Memory B cell (primary cell): ENCODE results near the gene SCG3.
A peak's percentile ranks its signal among the peaks of the same experiment; 100 is the strongest.

Experiments
- ATAC-seq: fragments of 150-1000 bp; cut with Tn5 transposase; 2 replicates; pipeline ENCODE4 v1.10.0; 2021; ENCODE audit warnings: low read depth, mild to moderate bottlenecking, moderate library complexity
- DNase-seq, 2 donors: peaks; one replicate each; pipeline ENCODE4 v3.0.0; 2022; ENCODE audit warnings: low spot score in 2 of 2
- H3K27ac Mint-ChIP-seq: one replicate; pipeline ENCODE4 v1.8.0; 2022; ENCODE audit warnings: mild to moderate bottlenecking, moderate library complexity, mixed read lengths
- H3K27me3 Mint-ChIP-seq: one replicate; pipeline ENCODE4 v1.8.0; 2022; ENCODE audit warnings: mixed read lengths
- H3K36me3 Mint-ChIP-seq: one replicate; pipeline ENCODE4 v1.8.0; 2022; ENCODE audit warnings: mild to moderate bottlenecking, mixed read lengths
- H3K4me1 Mint-ChIP-seq: one replicate; pipeline ENCODE4 v1.8.0; 2022; ENCODE audit warnings: mixed read lengths
- H3K4me3 Mint-ChIP-seq: one replicate; pipeline ENCODE4 v1.8.0; 2022; ENCODE audit warnings: mild to moderate bottlenecking, moderate library complexity, mixed read lengths
- H3K9me3 Mint-ChIP-seq: one replicate; pipeline ENCODE4 v1.8.0; 2022; ENCODE audit warnings: mixed read lengths

SCG3 gene

DNA sequence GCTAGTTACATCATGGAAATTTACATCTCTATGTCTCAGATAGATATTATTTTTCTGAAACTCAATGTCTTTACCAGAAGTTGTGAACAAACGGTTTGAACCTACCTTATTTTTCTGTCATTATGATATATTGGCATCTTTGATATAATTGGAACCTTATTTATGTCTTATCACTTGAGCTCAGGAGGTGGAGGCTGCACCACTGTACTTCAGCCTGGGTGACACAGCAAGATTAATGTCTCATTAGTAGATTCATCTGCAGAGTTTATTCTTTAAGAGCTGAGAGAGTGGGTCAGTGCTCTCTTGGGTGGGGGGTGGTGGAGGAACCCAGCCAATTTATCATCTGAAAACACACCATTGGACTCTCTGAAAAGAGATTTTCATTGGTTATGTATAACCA is 21.4 kb downstream of the SCG3 start:
- H3K36me3 Mint-ChIP-seq: no peaks in the 10 kb centered on the region
- H3K4me3 Mint-ChIP-seq: no peak overlapping the region
- no peaks in the 10 kb centered on the region for H3K4me1 Mint-ChIP-seq
- H3K9me3 Mint-ChIP-seq: no peaks in the 10 kb centered on the region
- no peak overlapping the region for H3K27ac Mint-ChIP-seq
- H3K27me3 Mint-ChIP-seq: peaks cover 5% of the 10 kb centered on the region
- ATAC-seq (no peak), DNase-seq (no peak)

GRCh38 chr15:51706291-51706690 is 25.0 kb downstream of the SCG3 start:
- DNase-seq: no peak
- Mint-ChIP-seq H3K9me3 (no peaks in the 10 kb centered on the region), H3K4me1 (no peaks in the 10 kb centered on the region)

DNA sequence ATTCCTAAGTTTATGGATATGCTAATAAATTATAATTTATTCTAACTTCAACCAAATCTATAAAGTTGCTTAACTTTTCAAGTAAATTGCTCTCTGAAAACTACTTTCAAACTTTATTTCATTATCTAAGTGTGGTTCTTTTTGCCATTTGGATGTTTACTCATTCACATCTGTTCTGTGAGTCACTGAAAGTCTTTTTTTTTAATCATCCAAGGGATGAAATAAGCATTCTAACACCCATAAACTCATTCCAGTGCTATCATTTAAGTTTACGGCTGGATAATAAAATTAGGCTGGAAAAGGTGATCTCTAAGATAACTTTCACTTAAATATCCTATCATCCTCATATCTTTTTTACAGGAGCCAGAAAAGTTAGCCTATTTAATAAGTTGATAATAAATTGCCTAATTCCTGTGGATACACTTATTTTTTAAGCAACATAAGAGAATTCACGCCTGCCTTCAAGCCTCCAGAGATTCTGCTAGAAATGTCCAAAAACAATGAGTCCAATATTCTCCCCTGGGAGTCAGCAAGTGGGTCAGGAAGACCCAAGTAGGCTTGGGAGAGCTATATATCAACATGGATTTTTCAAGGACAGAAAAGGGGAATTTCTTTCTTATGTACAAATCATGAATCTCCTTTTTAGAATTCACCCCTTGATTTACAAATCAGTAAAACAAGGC is 25.8 kb downstream of the SCG3 start:
- no peaks in the 10 kb centered on the region for H3K9me3 Mint-ChIP-seq
- DNase-seq (no peak), ATAC-seq (no peak)
- no peak overlapping the region for H3K4me3 Mint-ChIP-seq
- H3K27me3 Mint-ChIP-seq: peaks cover 1% of the 10 kb centered on the region
- H3K4me1 Mint-ChIP-seq: no peaks in the 10 kb centered on the region
- H3K27ac Mint-ChIP-seq: no peak overlapping the region
- H3K36me3 Mint-ChIP-seq: no peaks in the 10 kb centered on the region

More at GRCh38 chr15:51706291-51706690, 25.0 kb downstream of the SCG3 start:
- H3K4me3 Mint-ChIP-seq: no peak overlapping the region
- ATAC-seq: no peak
- no peak overlapping the region for H3K27ac Mint-ChIP-seq
- no peaks in the 10 kb centered on the region for H3K36me3 Mint-ChIP-seq
- H3K27me3 Mint-ChIP-seq: peaks cover 1% of the 10 kb centered on the region

GRCh38 chr15:51708013-51708412 is 26.7 kb downstream of the SCG3 start:
- H3K4me3 Mint-ChIP-seq: no peak overlapping the region
- H3K27ac Mint-ChIP-seq: no peak overlapping the region
- no peaks in the 10 kb centered on the region for H3K4me1 Mint-ChIP-seq
- H3K36me3 Mint-ChIP-seq: no peaks in the 10 kb centered on the region
- H3K9me3 Mint-ChIP-seq: no peaks in the 10 kb centered on the region
- H3K27me3 Mint-ChIP-seq: peaks cover 1% of the 10 kb centered on the region
- DNase-seq (no peak), ATAC-seq (no peak)

DNA sequence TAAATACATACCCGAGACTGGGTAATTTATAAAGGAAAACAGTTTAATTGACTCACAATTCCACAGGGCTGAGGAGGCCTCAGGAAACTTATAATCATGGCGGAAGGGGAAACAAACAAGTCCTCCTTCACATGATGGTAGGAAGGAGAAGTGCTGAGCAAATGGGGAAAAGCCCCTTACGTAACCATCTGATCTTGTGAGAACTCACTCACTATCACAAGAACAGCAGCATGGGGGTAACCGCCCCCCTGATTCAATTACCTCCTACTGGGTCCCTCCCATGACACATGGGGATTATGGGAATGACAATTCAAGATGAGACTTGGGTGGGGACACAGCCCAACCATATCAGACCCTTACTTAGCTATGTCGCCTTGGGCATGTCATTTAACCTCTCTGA is 27.7 kb downstream of the SCG3 start:
- H3K9me3 Mint-ChIP-seq: no peaks in the 10 kb centered on the region
- H3K36me3 Mint-ChIP-seq: no peaks in the 10 kb centered on the region
- no peak overlapping the region for H3K4me3 Mint-ChIP-seq
- peaks cover 1% of the 10 kb centered on the region for H3K27me3 Mint-ChIP-seq
- DNase-seq (no peak), ATAC-seq (no peak)
- no peaks in the 10 kb centered on the region for H3K4me1 Mint-ChIP-seq
- no peak overlapping the region for H3K27ac Mint-ChIP-seq

DNA sequence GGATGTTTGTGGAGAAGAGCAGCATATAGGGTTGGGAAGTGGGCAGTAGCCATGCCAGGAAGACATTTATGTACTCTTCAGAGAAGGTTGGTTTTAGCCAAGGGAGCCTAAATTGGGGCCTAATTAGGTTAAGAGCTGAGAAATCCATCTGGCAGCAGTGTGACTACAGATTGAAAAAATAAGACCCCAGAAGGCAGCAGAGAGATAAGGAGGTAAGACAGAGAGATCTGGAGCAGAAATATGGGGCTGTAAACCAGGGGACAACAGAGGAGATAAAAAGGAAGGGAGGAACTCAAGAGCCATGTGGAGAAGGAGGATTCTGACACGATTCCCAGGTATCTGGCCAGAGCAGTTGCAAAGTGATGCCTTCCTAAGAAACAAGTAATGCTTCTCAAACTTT is 32.9 kb downstream of the SCG3 start:
- no peaks in the 10 kb centered on the region for H3K36me3 Mint-ChIP-seq
- H3K4me3 Mint-ChIP-seq: no peak overlapping the region
- H3K27ac Mint-ChIP-seq: no peak overlapping the region
- ATAC-seq (no peak), DNase-seq (no peak)
- no peaks in the 10 kb centered on the region for H3K27me3 Mint-ChIP-seq
- peaks cover 7% of the 10 kb centered on the region for H3K4me1 Mint-ChIP-seq
- H3K9me3 Mint-ChIP-seq: no peaks in the 10 kb centered on the region

GRCh38 chr15:51714911-51715310 is 33.6 kb downstream of the SCG3 start:
- no peak for ATAC-seq
- no peak for DNase-seq
- Mint-ChIP-seq H3K27ac (no peak overlapping the region), H3K4me3 (no peak overlapping the region), H3K4me1 (peaks cover 7% of the 10 kb centered on the region), H3K27me3 (no peaks in the 10 kb centered on the region), H3K9me3 (no peaks in the 10 kb centered on the region), H3K36me3 (no peaks in the 10 kb centered on the region)

GRCh38 chr15:51718219-51718618 is 36.9 kb downstream of the SCG3 start:
- H3K9me3 Mint-ChIP-seq: peaks cover 2% of the 10 kb centered on the region
- ATAC-seq (no peak), DNase-seq (no peak)
- H3K27me3 Mint-ChIP-seq: no peaks in the 10 kb centered on the region
- peak overlapping the region; percentile 50 for H3K27ac Mint-ChIP-seq
- no peak overlapping the region for H3K4me3 Mint-ChIP-seq
- peaks cover 11% of the 10 kb centered on the region for H3K4me1 Mint-ChIP-seq
- H3K36me3 Mint-ChIP-seq: peaks cover 11% of the 10 kb centered on the region

- H3K9me3 Mint-ChIP-seq: peaks cover 2% of the 10 kb centered on the region
- H3K27me3 Mint-ChIP-seq: no peaks in the 10 kb centered on the region
- ATAC-seq (peak; percentile 41), DNase-seq (no peak)
- H3K4me3 Mint-ChIP-seq: no peak overlapping the region
- H3K4me1 Mint-ChIP-seq: peaks cover 11% of the 10 kb centered on the region
- H3K36me3 Mint-ChIP-seq: peaks cover 11% of the 10 kb centered on the region
- peak overlapping the region; percentile 50 for H3K27ac Mint-ChIP-seq
Observed at GRCh38 chr15:51718746-51719145, 37.4 kb downstream of the SCG3 start.

DNA sequence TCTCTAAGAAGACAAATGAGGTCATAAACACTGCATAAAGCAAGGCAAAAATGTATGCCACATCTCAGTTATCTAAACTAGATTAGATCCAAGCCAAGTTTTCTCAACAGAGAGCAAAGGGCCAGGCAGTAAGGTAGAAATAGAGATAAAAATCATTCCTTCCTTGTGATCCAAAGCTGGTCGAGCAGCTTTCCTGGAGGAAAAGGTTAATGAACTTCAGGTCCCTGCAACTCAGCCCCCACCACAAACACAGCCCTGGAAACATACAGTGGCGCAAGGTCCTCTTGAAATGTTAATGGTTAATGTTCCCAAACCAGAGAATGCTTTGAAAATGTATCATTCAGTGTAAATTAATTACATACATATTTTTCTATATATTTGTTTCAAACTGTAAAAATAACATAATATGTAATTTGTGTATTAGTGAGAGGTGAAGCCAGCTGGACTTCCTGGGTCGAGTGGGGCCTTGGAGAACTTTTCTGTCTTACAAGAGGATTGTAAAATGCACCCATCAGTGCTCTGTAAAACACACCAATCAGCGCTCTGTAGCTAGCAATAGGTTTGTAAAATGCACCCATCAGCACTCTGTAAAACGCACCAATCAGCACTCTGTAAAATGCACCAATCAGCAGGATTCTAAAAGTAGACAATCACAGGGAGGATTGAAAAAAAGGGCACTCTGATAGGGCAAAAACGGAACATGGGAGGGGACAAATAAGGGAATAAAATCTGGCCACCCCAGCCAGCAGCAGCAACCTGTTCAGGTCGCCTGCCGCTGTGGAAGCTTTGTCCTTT is 39.1 kb downstream of the SCG3 start:
- H3K9me3 Mint-ChIP-seq: peaks cover 2% of the 10 kb centered on the region
- H3K4me3 Mint-ChIP-seq: no peak overlapping the region
- H3K4me1 Mint-ChIP-seq: peaks cover 15% of the 10 kb centered on the region
- ATAC-seq: no peak
- H3K27ac Mint-ChIP-seq: peak overlapping the region; percentile 35
- no peak for DNase-seq
- peaks cover 12% of the 10 kb centered on the region for H3K36me3 Mint-ChIP-seq
- no peaks in the 10 kb centered on the region for H3K27me3 Mint-ChIP-seq

DNA sequence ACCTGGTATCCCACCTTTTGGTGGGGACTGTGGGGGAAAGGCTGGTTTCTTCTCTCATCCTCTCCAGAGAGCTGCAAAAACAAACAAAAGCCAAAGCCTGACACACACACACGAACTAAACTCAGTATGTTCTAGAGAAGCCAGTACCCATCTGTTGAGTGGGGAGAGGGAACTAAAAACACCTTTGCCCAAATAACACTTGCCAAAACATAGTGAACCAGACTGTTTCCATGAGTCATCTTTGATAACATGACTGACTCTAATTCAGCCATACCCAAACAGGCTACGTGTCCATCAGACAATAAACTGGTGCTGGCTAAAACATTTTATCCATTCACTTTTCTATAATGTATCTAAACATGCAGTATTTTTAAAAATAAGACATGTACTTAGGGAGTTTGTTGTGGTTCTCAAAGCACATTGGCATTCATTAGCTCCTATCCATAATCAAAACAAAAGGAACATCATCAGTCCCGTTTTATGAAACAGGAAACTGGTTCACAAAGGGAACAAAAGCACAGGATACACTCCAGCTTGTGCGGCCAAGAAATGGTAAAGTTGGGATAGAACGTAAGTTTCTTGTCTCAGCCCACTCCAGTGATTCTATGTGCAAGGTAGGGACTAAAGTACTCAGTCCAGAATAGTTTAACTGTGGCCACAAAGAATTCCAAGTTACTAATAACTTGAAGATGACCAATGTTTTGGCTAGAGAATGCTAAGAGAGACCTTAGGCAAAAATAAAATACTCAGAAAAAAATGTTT is 40.1 kb downstream of the SCG3 start:
- no peaks in the 10 kb centered on the region for H3K27me3 Mint-ChIP-seq
- ATAC-seq (no peak), DNase-seq (no peak)
- H3K9me3 Mint-ChIP-seq: peaks cover 2% of the 10 kb centered on the region
- peaks cover 12% of the 10 kb centered on the region for H3K36me3 Mint-ChIP-seq
- H3K4me1 Mint-ChIP-seq: peaks cover 20% of the 10 kb centered on the region
- H3K27ac Mint-ChIP-seq: peak overlapping the region; percentile 61
- no peak overlapping the region for H3K4me3 Mint-ChIP-seq

DNA sequence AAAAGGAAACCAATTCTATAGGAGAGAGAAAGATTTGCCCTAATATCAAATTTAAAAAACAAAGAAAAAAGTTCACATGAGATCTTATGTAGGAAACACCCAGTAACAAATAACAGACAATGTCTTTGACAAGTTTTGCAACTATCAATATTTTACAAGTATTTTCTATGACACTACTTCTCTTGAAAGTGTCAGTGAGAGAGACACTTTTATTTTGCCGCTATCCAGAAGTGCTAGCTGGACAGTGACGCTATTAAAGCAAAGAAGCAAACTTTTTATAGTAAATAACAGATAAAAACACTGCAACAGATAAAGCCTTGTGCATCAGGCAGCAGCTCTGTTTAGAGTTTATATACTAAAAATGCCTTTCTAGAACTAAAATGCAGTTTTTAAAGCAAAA is 42.9 kb downstream of the SCG3 start:
- Mint-ChIP-seq H3K27ac (no peak overlapping the region), H3K36me3 (peaks cover 17% of the 10 kb centered on the region), H3K27me3 (no peaks in the 10 kb centered on the region), H3K9me3 (peaks cover 2% of the 10 kb centered on the region), H3K4me1 (peaks cover 27% of the 10 kb centered on the region), H3K4me3 (no peak overlapping the region)
- ATAC-seq: no peak
- DNase-seq: no peak

DNA sequence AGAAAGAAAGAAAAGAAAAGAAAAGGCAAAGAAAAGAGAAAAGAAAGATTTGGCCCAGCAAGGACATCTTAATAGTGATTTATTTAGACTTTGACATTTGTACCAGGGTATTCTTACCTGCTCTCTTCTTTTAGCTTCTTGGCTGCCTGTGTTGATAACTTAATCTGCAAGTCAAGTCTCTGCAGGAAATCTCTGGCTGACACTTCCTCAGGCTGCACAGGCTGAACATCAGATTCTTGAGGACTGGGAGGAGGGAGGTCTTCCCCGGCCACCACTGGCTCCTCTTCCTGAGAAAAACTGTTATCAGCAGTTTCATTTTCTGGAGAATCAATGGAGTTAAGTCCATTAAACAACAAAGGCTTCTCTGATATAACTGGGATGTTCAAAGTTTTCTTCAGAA is 43.4 kb downstream of the SCG3 start:
- Mint-ChIP-seq H3K27ac (peak overlapping the region; percentile 11), H3K27me3 (no peaks in the 10 kb centered on the region), H3K36me3 (peaks cover 17% of the 10 kb centered on the region), H3K4me1 (peaks cover 29% of the 10 kb centered on the region), H3K4me3 (no peak overlapping the region), H3K9me3 (peaks cover 2% of the 10 kb centered on the region)
- no peak for DNase-seq
- ATAC-seq: no peak
